Measurements from ENCODE around the gene ARL6IP6. TPM values are rescaled to one million over a fixed set of nuclear protein-coding genes. Genes with fewer than 3 reads are reported as not detected.
"Not testable (repeated sequence)": the region's sequence is repeated elsewhere in the genome, so short reads cannot be mapped to it uniquely, and the experiment has no call there.

Gene ARL6IP6
- total RNA-seq, 1 experiment from 2014 or later, result 38.7 TPM

GRCh38 chr2:152763208-152763607, 44.8 kb downstream of the ARL6IP6 start:
- in situ Hi-C loops (cut with HindIII; ENCODE audit: low pct_unique_long_range_greater_than_20kb, low sequenced_read_pairs), result not testable (repeated sequence)

GRCh38 chr2:152763651-152764050, 45.2 kb downstream of the ARL6IP6 start:
- no peak for DNase-seq (ENCODE audit: low read depth)
- in situ Hi-C loops (cut with HindIII; ENCODE audit: low pct_unique_long_range_greater_than_20kb, low sequenced_read_pairs), result no loop called here

More at GRCh38 chr2:152763208-152763607, 44.8 kb downstream of the ARL6IP6 start:
- DNase-seq (ENCODE audit: low read depth), result not testable (repeated sequence)

GRCh38 chr2:152766928-152767327, 48.5 kb downstream of the ARL6IP6 start:
- DNase-seq (ENCODE audit: low read depth), result no peak
- in situ Hi-C loops (cut with HindIII; ENCODE audit: low pct_unique_long_range_greater_than_20kb, low sequenced_read_pairs), result no loop called here

GRCh38 chr2:152781175-152781574, 62.8 kb downstream of the ARL6IP6 start:
- in situ Hi-C loops (cut with HindIII; ENCODE audit: low pct_unique_long_range_greater_than_20kb, low sequenced_read_pairs), result no loop called here
- DNase-seq (ENCODE audit: low read depth), result no peak

- in situ Hi-C loops (cut with HindIII; ENCODE audit: low pct_unique_long_range_greater_than_20kb, low sequenced_read_pairs), result no loop called here
Measured at GRCh38 chr2:152782171-152782570, 63.8 kb downstream of the ARL6IP6 start.

GRCh38 chr2:152790883-152791282, 72.5 kb downstream of the ARL6IP6 start:
- no peak for DNase-seq (ENCODE audit: low read depth)
- in situ Hi-C loops (cut with HindIII; ENCODE audit: low pct_unique_long_range_greater_than_20kb, low sequenced_read_pairs), result no loop called here

More at GRCh38 chr2:152782171-152782570, 63.8 kb downstream of the ARL6IP6 start:
- DNase-seq (ENCODE audit: low read depth), result no peak

- in situ Hi-C loops (cut with HindIII; ENCODE audit: low pct_unique_long_range_greater_than_20kb, low sequenced_read_pairs), result no loop called here
- DNase-seq (ENCODE audit: low read depth), result peak; percentile 2
Measured at GRCh38 chr2:152791979-152792378, 73.6 kb downstream of the ARL6IP6 start.

GRCh38 chr2:152792974-152793373, 74.6 kb downstream of the ARL6IP6 start:
- DNase-seq (ENCODE audit: low read depth), result no peak
- in situ Hi-C loops (cut with HindIII; ENCODE audit: low pct_unique_long_range_greater_than_20kb, low sequenced_read_pairs), result no loop called here

GRCh38 chr2:152796941-152797340, 78.5 kb downstream of the ARL6IP6 start:
- in situ Hi-C loops (cut with HindIII; ENCODE audit: low pct_unique_long_range_greater_than_20kb, low sequenced_read_pairs), result no loop called here
- DNase-seq (ENCODE audit: low read depth), result no peak

- no peak for DNase-seq (ENCODE audit: low read depth)
- in situ Hi-C loops (cut with HindIII; ENCODE audit: low pct_unique_long_range_greater_than_20kb, low sequenced_read_pairs), result no loop called here
Measured at GRCh38 chr2:152804687-152805408, 86.4 kb downstream of the ARL6IP6 start.

- in situ Hi-C loops (cut with HindIII; ENCODE audit: low pct_unique_long_range_greater_than_20kb, low sequenced_read_pairs), result no loop called here
Measured at GRCh38 chr2:152811916-152812315, 93.5 kb downstream of the ARL6IP6 start.

More at GRCh38 chr2:152811916-152812315, 93.5 kb downstream of the ARL6IP6 start:
- no peak for DNase-seq (ENCODE audit: low read depth)

Other genes with a start within 250 kb of the ARL6IP6 start
- gene PRPF40A, start 1.2 kb upstream of the ARL6IP6 start, total RNA-seq (2014; rRNA removed; shearing (Covaris generic); ENCODE audit: low replicate concordance), result 90.4 and 125 TPM in 2 replicates

Measured in Caki2 (cell line).